H1 (cell line): Measurements from ENCODE around the gene MAPKAP1. TPM values are rescaled to one million over a fixed set of nuclear protein-coding genes. Genes with fewer than 3 reads are reported as not detected.

Experiments
- CTCF ChIA-PET: fragments of 300-600 bp; sonication (Branson Sonifier 250); formaldehyde crosslinking; loops from one replicate; lab custom pipeline; 2021; ENCODE audit not compliant: partially characterized antibody; lab: Charles Lee
- POLR2A ChIA-PET: fragments of 300-600 bp; sonication (Branson Sonifier 250); formaldehyde crosslinking; loops from one replicate; lab custom pipeline; 2021; ENCODE audit warnings: inconsistent platforms; ENCODE audit not compliant: partially characterized antibody; lab: Charles Lee
- DNase-seq, 2 experiments: peaks; one replicate each; pipeline versions ENCODE4 v3.0.0 to v3.0.0-alpha.2; 2010 to 2022; ENCODE audit warnings: low spot score in 2 of 2, low read depth in 1 of 2, mixed read lengths in 1 of 2
- FAIRE-seq: peaks from 2 replicates; lab custom pipeline; 2011; peaks lifted over from hg19 to GRCh38; lab: Jason Lieb, UNC
- H2AFZ ChIP-seq: 2 replicates; pipeline ENCODE4 v1.8.1; 2012; ENCODE audit warnings: low read length, inconsistent platforms
- H2AK5ac ChIP-seq: 2 replicates; pipeline ENCODE4 v1.6.1; 2013; ENCODE audit warnings: low read depth, low read length
- H2BK120ac ChIP-seq: replicated peaks from 2 replicates; pipeline ENCODE3; 2013; ENCODE audit warnings: low read depth, low read length, inconsistent platforms
- H2BK12ac ChIP-seq: 2 replicates; pipeline ENCODE4 v1.6.1; 2013; ENCODE audit warnings: low read depth, low read length
- H2BK15ac ChIP-seq: 2 replicates; pipeline ENCODE4 v1.6.1; 2013; ENCODE audit warnings: low read length
- H2BK20ac ChIP-seq: 2 replicates; pipeline ENCODE4 v1.6.1; 2013; ENCODE audit warnings: low read length
- H2BK5ac ChIP-seq: 2 replicates; pipeline ENCODE4 v1.6.1; 2013; ENCODE audit warnings: low read depth, low read length
- H3K14ac ChIP-seq: 2 replicates; pipeline ENCODE4 v1.6.1; 2013; ENCODE audit warnings: inconsistent platforms; ENCODE audit not compliant: insufficient read length
- H3K18ac ChIP-seq: 2 replicates; pipeline ENCODE4 v1.6.1; 2013; ENCODE audit warnings: low read length; ENCODE audit errors: extremely low read depth
- H3K23ac ChIP-seq: 2 replicates; pipeline ENCODE4 v1.6.1; 2013; ENCODE audit warnings: inconsistent platforms; ENCODE audit not compliant: insufficient read length
- H3K23me2 ChIP-seq: 2 replicates; pipeline ENCODE4 v1.6.1; 2013; ENCODE audit warnings: low read depth, low read length
- H3K27ac ChIP-seq: 2 replicates; pipeline ENCODE4 v1.6.1; 2011; ENCODE audit warnings: low read depth, low read length, inconsistent platforms
- H3K27me3 ChIP-seq, 4 experiments: replicated peaks in 1 of 4; 1 replicate in 1 of 4; 2 replicates in 3 of 4; pipeline versions ENCODE4 v1.6.1 to v1.8.1; 2011 to 2013; ENCODE audit warnings: low read length in 3 of 4, mild to moderate bottlenecking in 3 of 4, inconsistent platforms in 2 of 4, mixed read lengths in 2 of 4, moderate library complexity in 1 of 4; ENCODE audit not compliant: control insufficient read depth in 3 of 4, insufficient read depth in 3 of 4; ENCODE audit errors: extremely low read depth in 1 of 4
- H3K36me3 ChIP-seq, 4 experiments: 2 replicates each; pipeline versions ENCODE4 v1.6.1 to v1.8.1; 2011 to 2013; ENCODE audit warnings: mild to moderate bottlenecking in 4 of 4, low read length in 3 of 4, moderate library complexity in 2 of 4, control low read depth in 1 of 4, inconsistent platforms in 1 of 4; ENCODE audit not compliant: insufficient read depth in 4 of 4, control insufficient read depth in 2 of 4
- H3K4ac ChIP-seq: replicated peaks from 2 replicates; pipeline ENCODE3; 2013; ENCODE audit warnings: low read length, low read depth, mixed read lengths, inconsistent platforms; ENCODE audit not compliant: insufficient read length
- H3K4me1 ChIP-seq, 4 experiments: replicated peaks in 1 of 4; 1 replicate in 1 of 4; 2 replicates in 3 of 4; pipeline versions ENCODE4 v1.6.1 to v1.8.1; 2011 to 2013; ENCODE audit warnings: low read length in 3 of 4, inconsistent platforms in 2 of 4, mixed read lengths in 1 of 4; ENCODE audit not compliant: insufficient read depth in 4 of 4, control insufficient read depth in 3 of 4
- H3K4me2 ChIP-seq, 2 experiments: 2 replicates each; pipeline versions ENCODE4 v1.6.1 to v1.8.1; 2011 to 2013; ENCODE audit warnings: low read depth in 2 of 2, low read length in 2 of 2, control low read depth in 1 of 2, inconsistent platforms in 1 of 2, mild to moderate bottlenecking in 1 of 2; ENCODE audit not compliant: insufficient read depth in 1 of 2
- H3K4me3 ChIP-seq, 4 experiments: fragments of 200-600, 300-600 bp in 1 of 4; sonication (generic), shearing (Covaris generic), sonication (Bioruptor Twin) in 1 of 4; 2 replicates each; pipeline versions ENCODE4 v1.5.1 to v1.8.1; 2011 to 2016; ENCODE audit warnings: low read length in 4 of 4, low read depth in 3 of 4, control low read depth in 2 of 4, inconsistent platforms in 2 of 4, mild to moderate bottlenecking in 2 of 4, mixed read lengths in 1 of 4, moderate library complexity in 1 of 4; ENCODE audit not compliant: insufficient read depth in 2 of 4; ENCODE audit errors: extremely low read depth in 1 of 4
- H3K56ac ChIP-seq: replicated peaks from 2 replicates; pipeline ENCODE3; 2013; ENCODE audit warnings: low read depth, mild to moderate bottlenecking, mixed read lengths, low read length, inconsistent platforms; ENCODE audit not compliant: insufficient read length
- H3K79me1 ChIP-seq: 2 replicates; pipeline ENCODE4 v1.6.1; 2013; ENCODE audit warnings: low read depth, low read length, control low read depth
- H3K79me2 ChIP-seq, 2 experiments: 2 replicates each; pipeline versions ENCODE4 v1.6.1 to v1.8.1; 2012 to 2013; ENCODE audit warnings: low read length in 2 of 2, mild to moderate bottlenecking in 2 of 2, inconsistent platforms in 1 of 2; ENCODE audit not compliant: insufficient read depth in 2 of 2, control insufficient read depth in 1 of 2
- H3K9ac ChIP-seq, 4 experiments: replicated peaks in 1 of 4; 1 replicate in 1 of 4; 2 replicates in 3 of 4; pipeline versions ENCODE4 v1.6.1 to v1.8.1; 2011 to 2013; ENCODE audit warnings: low read depth in 3 of 4, low read length in 3 of 4, control low read depth in 2 of 4, mild to moderate bottlenecking in 2 of 4, moderate library complexity in 2 of 4, inconsistent platforms in 1 of 4; ENCODE audit errors: extremely low read depth in 1 of 4
- H3K9me3 ChIP-seq, 2 experiments: 2 replicates each; pipeline versions ENCODE4 v1.6.1 to v1.8.1; 2012 to 2013; ENCODE audit warnings: mild to moderate bottlenecking in 2 of 2, moderate library complexity in 2 of 2, control low read depth in 1 of 2, inconsistent platforms in 1 of 2, low read depth in 1 of 2, low read length in 1 of 2, mixed read lengths in 1 of 2; ENCODE audit not compliant: insufficient read depth in 2 of 2
- H4K20me1 ChIP-seq, 2 experiments: replicated peaks in 1 of 2; 2 replicates each; pipeline versions ENCODE3 to v1.8.1; 2011 to 2013; ENCODE audit warnings: inconsistent platforms in 2 of 2, low read length in 2 of 2, mild to moderate bottlenecking in 1 of 2; ENCODE audit not compliant: insufficient read depth in 2 of 2, control insufficient read depth in 1 of 2
- H4K5ac ChIP-seq: 2 replicates; pipeline ENCODE4 v1.6.1; 2013; ENCODE audit warnings: low read length, low read depth, mixed read lengths, inconsistent platforms; ENCODE audit not compliant: insufficient read length
- H4K8ac ChIP-seq: 2 replicates; pipeline ENCODE4 v1.8.0; 2013; ENCODE audit warnings: mild to moderate bottlenecking, moderate library complexity, low read length, inconsistent platforms; ENCODE audit not compliant: insufficient read depth; ENCODE audit errors: extremely low read depth
- H4K91ac ChIP-seq: replicated peaks from 2 replicates; pipeline ENCODE3; 2013; ENCODE audit warnings: low read length, mixed read lengths, inconsistent platforms; ENCODE audit not compliant: insufficient read length
- BRCA1 ChIP-seq: IDR thresholded peaks from 2 replicates; pipeline ENCODE4 v1.6.1; 2012; ENCODE audit warnings: low read depth, low read length, improper control_type of control experiment
- JUND ChIP-seq: IDR thresholded peaks from 2 replicates; pipeline ENCODE4 v1.6.1; 2011; ENCODE audit warnings: mild to moderate bottlenecking, improper control_type of control experiment, low read length
- NANOG ChIP-seq: IDR thresholded peaks from 2 replicates; pipeline ENCODE4 v1.6.1; 2011; ENCODE audit warnings: low read length, low read depth, mild to moderate bottlenecking, inconsistent platforms; ENCODE audit not compliant: insufficient read depth, poor library complexity, severe bottlenecking
- PHF8 ChIP-seq: fragments of 200-600 bp; sonication (generic); conservative IDR thresholded peaks from 2 replicates; pipeline ENCODE4 v1.7.1; 2012; ENCODE audit warnings: low read depth, mild to moderate bottlenecking, inconsistent platforms, low read length, moderate library complexity
- POU5F1 ChIP-seq: IDR thresholded peaks from 2 replicates; pipeline ENCODE4 v1.6.1; 2011; ENCODE audit warnings: low read depth, mild to moderate bottlenecking, low read length, moderate library complexity
- SRF ChIP-seq: IDR thresholded peaks from 2 replicates; pipeline ENCODE4 v1.6.1; 2011; ENCODE audit warnings: mild to moderate bottlenecking, low read depth, low read length, moderate library complexity
- TAF1 ChIP-seq: IDR thresholded peaks from 2 replicates; pipeline ENCODE4 v1.6.1; 2011; ENCODE audit warnings: mild to moderate bottlenecking, low read depth, low read length
- WGBS, 2 experiments: shearing (Covaris generic) in 1 of 2; methylation state at CpG; one replicate each; pipeline versions ENCODE4 v1.1.6 to v1.1.7; 2013 to 2015; ENCODE audit warnings: low lambda C conversion rate in 2 of 2, mixed read lengths in 2 of 2, inconsistent platforms in 1 of 2, low coverage in 1 of 2, missing lambda C conversion rate in 1 of 2; ENCODE audit not compliant: insufficient replicate concordance in 2 of 2, insufficient coverage in 1 of 2, insufficient read length in 1 of 2; ENCODE audit errors: extremely low coverage in 1 of 2, missing lambda C conversion rate in 1 of 2; 5-methylcytosine and 5-hydroxymethylcytosine counted together
- polyA plus RNA-seq, 7 experiments: library from polyadenylated mRNA; depleted of rRNA in 3 of 7; stranded (reverse) in 5 of 7; unstranded in 2 of 7; fragments of >200 nt in 5 of 7; fragments of 200-250 nt in 2 of 7; gene quantifications; 1 replicate in 5 of 7; 2 replicates in 1 of 7; 4 replicates in 1 of 7; pipeline versions ENCODE4 v1.2.1 to v1.2.3, GENCODE V29; 2011 to 2013; ENCODE audit warnings: missing spikeins in 2 of 7, mixed read lengths in 2 of 7
- total RNA-seq: library from RNA; stranded (reverse); fragmentation: NEBNext Ultra II Directional; extraction: Animal tissue kit (Norgen Biotek cat#: 25700); gene quantifications from 2 replicates; pipeline ENCODE4 v1.2.1, GENCODE V29; 2021

Gene MAPKAP1
- total and polyA plus RNA-seq, 2 of the 8 experiments (the other 6 are each of a cell fraction or from before 2014, with no cell fraction given) = 79.2 to 140 TPM

- 90% methylated on average over 2 of the region's 2 CpGs; no CpG with 5 or more reads in 1 of the 2 experiments for WGBS, 2 experiments
- ChIA-PET POLR2A (interaction anchor here (1.0 kb wide), 1 partner anchor 252 kb away, joined by 3 read pairs; no protein-coding TSS in a partner anchor), CTCF (interaction anchor here (1.0 kb wide), 1 partner anchor 45 kb away, joined by 3 read pairs; no protein-coding TSS in a partner anchor)
- Histone ChIP-seq H3K79me1 (no peaks in the 10 kb centered on the region; the same call in 1 of the 2 replicates), H4K5ac (no peak overlapping the region), H2AK5ac (0 out of 2 replicates have a peak overlapping the region, but pooled peaks have one; percentile 32), H4K20me1 (no peaks in the 10 kb centered on the region), H3K23ac (no peak overlapping the region), H3K4ac (no peak overlapping the region), H3K79me2 (peaks cover 0 to 16% of the 10 kb centered on the region in 2 experiments; a peak in 2 of 4 replicates), H3K14ac (no peak overlapping the region), H3K27ac (no peak overlapping the region), H3K9me3 (no peaks in the 10 kb centered on the region), H2BK12ac (peak overlapping the region; percentile 11; the same call in 1 of the 2 replicates), H3K4me2 (no peak overlapping the region), H3K4me3 (no peak overlapping the region), H3K56ac (no peak overlapping the region), H3K23me2 (peaks cover 3% of the 10 kb centered on the region; the same call in 1 of the 2 replicates), H3K9ac (no peak overlapping the region), H2BK15ac (no peak overlapping the region), H3K4me1 (peaks cover 3 to 16% (median 6%) of the 10 kb centered on the region in 4 experiments; a peak in 4 of 7 replicates), H3K36me3 (peaks cover 0 to 2% (median 0%) of the 10 kb centered on the region in 4 experiments; a peak in 3 of 8 replicates), H3K27me3 (no peaks in the 10 kb centered on the region), H4K91ac (no peak overlapping the region), H2AFZ (no peak overlapping the region), H2BK5ac (no peak overlapping the region), H3K18ac (no peak overlapping the region), H2BK20ac (no peak overlapping the region), H4K8ac (no peak overlapping the region), H2BK120ac (no peak overlapping the region)
- no peak for DNase-seq
- FAIRE-seq = no peak
- no peak for TF ChIP-seq PHF8
- TF ChIP-seq NANOG = no peak
- no peak for TF ChIP-seq JUND
- TF ChIP-seq SRF = no peak
- TF ChIP-seq BRCA1 = no peak
- TF ChIP-seq TAF1 = no peak
- TF ChIP-seq POU5F1 = no peak
These were observed 47.7 kb downstream of the MAPKAP1 start for GRCh38 chr9:125659201-125659840.
